ENCODE results near the gene SRGAP1. TPM values are rescaled to one million over a fixed set of nuclear protein-coding genes. Genes with fewer than 3 reads are reported as not detected.
"Not testable (repeated sequence)": the region's sequence is repeated elsewhere in the genome, so short reads cannot be mapped to it uniquely, and the experiment has no call there.

Gene SRGAP1
- polyA plus RNA-seq, 1 donor from 2014 or later: 4.8 TPM

DNA sequence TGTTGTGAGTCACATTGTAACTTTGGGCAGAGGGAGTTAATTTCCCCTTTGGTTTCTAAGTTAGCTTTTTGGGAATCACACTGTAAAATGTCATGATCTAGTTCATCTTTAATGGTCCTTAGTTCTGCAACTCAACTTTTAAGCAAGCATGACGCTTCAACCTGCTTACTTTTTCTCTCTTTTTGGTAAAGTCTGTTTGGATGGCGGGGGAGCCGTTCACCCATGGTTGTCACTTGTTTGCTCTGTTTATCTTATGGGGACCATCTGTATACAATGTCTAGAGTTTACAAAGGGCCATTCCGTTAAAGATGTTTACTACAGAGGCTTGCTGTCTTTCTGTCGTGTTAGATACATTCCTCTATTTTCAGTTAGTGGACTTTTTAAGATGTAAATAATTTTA lies 172.0 kb downstream of the SRGAP1 start:
- Histone ChIP-seq H3K9me3 (ENCODE audit: low read length) (no peaks in the 10 kb centered on the region), H3K4me3 (ENCODE audit: low read length) (no peak overlapping the region), H3F3A (ENCODE audit: insufficient read depth, low read length, poor library complexity, severe bottlenecking) (no peaks in the 10 kb centered on the region), H4K20me1 (ENCODE audit: insufficient read depth) (no peaks in the 10 kb centered on the region), H3K27me3 (ENCODE audit: insufficient read depth, low read depth, low read length) (no peaks in the 10 kb centered on the region), H2AFZ (ENCODE audit: low read depth, low read length) (no peak overlapping the region), H3K9me2 (ENCODE audit: insufficient read depth, low read length) (no peaks in the 10 kb centered on the region), H3K79me2 (replicated peaks; ENCODE audit: insufficient read depth, low read length) (no peaks in the 10 kb centered on the region), H3K4me2 (ENCODE audit: low read length) (no peak overlapping the region), H3K36me3 (ENCODE audit: insufficient read depth, low read length) (no peaks in the 10 kb centered on the region), H3K27ac (ENCODE audit: low read length) (no peak overlapping the region), H3K9ac (ENCODE audit: low read length) (no peak overlapping the region)
- TF ChIP-seq MXI1 (conservative IDR thresholded peaks at IDR 0.05; ENCODE audit: poor library complexity, severe bottlenecking) (no peak), RAD21 (conservative IDR thresholded peaks at IDR 0.05) (no peak), EP300 (conservative IDR thresholded peaks at IDR 0.05; ENCODE audit: poor library complexity, severe bottlenecking) (no peak), TAF1 (IDR thresholded peaks at IDR 0.05; ENCODE audit: low read depth) (no peak)

DNA sequence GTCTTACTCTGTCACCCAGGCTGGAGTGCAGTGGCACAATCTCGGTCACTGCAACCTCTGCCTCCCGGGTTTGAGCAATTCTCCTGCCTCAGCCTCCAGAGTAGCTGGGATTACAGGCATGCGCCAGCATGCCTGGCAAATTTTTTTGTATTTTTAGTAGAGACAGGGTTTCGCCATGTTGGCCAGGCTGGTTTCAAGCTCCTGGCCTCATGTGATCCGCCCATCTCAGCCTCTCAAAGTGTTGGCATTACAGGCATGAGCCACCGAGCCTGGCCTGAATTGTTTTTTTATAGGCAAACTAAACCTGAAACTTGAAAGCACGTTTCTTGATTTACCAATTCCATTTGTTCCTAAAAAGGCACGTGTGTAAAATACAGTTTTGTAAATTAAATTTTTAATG lies 173.6 kb downstream of the SRGAP1 start:
- H4K20me1 ChIP-seq (ENCODE audit: insufficient read depth); H3K9me2 ChIP-seq (ENCODE audit: insufficient read depth, low read length); H2AFZ ChIP-seq (ENCODE audit: low read depth, low read length); H3K4me3 ChIP-seq (ENCODE audit: low read length); H3K4me2 ChIP-seq (ENCODE audit: low read length); H3K9me3 ChIP-seq (ENCODE audit: low read length); H3K9ac ChIP-seq (ENCODE audit: low read length); H3K79me2 ChIP-seq (replicated peaks; ENCODE audit: insufficient read depth, low read length); H3K27me3 ChIP-seq (ENCODE audit: insufficient read depth, low read depth, low read length); H3K36me3 ChIP-seq (ENCODE audit: insufficient read depth, low read length); H3K27ac ChIP-seq (ENCODE audit: low read length); H3F3A ChIP-seq (ENCODE audit: insufficient read depth, low read length, poor library complexity, severe bottlenecking): not testable (repeated sequence)

DNA sequence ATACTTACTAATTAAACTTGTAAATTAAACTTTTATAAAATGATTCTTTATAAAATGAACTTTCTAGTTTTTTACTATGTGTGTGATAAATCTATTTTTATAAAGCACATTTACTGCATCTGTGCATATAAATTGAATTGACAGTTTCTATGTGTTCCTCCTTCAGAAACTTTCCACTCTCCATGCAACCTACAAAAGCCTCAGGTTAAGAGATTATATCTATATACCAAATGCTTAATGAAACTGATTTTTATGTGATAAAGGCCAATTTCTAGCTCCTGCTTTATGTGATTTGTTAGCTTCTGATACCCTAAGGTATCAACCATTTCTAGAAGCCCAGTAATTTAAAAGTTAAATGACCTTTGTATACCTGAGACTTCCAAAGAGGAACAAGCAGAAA lies 174.0 kb downstream of the SRGAP1 start:
- Histone ChIP-seq H3K27ac (ENCODE audit: low read length) (no peak overlapping the region), H3K4me2 (ENCODE audit: low read length) (no peak overlapping the region), H3F3A (ENCODE audit: insufficient read depth, low read length, poor library complexity, severe bottlenecking) (no peaks in the 10 kb centered on the region), H3K9ac (ENCODE audit: low read length) (no peak overlapping the region), H4K20me1 (ENCODE audit: insufficient read depth) (no peaks in the 10 kb centered on the region), H3K36me3 (ENCODE audit: insufficient read depth, low read length) (no peaks in the 10 kb centered on the region), H3K9me2 (ENCODE audit: insufficient read depth, low read length) (no peaks in the 10 kb centered on the region), H2AFZ (ENCODE audit: low read depth, low read length) (no peak overlapping the region), H3K9me3 (ENCODE audit: low read length) (no peaks in the 10 kb centered on the region), H3K4me3 (ENCODE audit: low read length) (no peak overlapping the region), H3K79me2 (replicated peaks; ENCODE audit: insufficient read depth, low read length) (no peaks in the 10 kb centered on the region), H3K27me3 (ENCODE audit: insufficient read depth, low read depth, low read length) (no peaks in the 10 kb centered on the region)
- TF ChIP-seq SMC3 (conservative IDR thresholded peaks at IDR 0.05; ENCODE audit: poor library complexity): no peak
- TF ChIP-seq, protein P1, sequence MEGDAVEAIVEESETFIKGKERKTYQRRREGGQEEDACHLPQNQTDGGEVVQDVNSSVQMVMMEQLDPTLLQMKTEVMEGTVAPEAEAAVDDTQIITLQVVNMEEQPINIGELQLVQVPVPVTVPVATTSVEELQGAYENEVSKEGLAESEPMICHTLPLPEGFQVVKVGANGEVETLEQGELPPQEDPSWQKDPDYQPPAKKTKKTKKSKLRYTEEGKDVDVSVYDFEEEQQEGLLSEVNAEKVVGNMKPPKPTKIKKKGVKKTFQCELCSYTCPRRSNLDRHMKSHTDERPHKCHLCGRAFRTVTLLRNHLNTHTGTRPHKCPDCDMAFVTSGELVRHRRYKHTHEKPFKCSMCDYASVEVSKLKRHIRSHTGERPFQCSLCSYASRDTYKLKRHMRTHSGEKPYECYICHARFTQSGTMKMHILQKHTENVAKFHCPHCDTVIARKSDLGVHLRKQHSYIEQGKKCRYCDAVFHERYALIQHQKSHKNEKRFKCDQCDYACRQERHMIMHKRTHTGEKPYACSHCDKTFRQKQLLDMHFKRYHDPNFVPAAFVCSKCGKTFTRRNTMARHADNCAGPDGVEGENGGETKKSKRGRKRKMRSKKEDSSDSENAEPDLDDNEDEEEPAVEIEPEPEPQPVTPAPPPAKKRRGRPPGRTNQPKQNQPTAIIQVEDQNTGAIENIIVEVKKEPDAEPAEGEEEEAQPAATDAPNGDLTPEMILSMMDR (IDR thresholded peaks at IDR 0.05; ENCODE audit: poor library complexity, severe bottlenecking): no peak
- no peak for TF ChIP-seq TAF1 (IDR thresholded peaks at IDR 0.05; ENCODE audit: low read depth)
- no peak for TF ChIP-seq POLR2AphosphoS5 (IDR thresholded peaks at IDR 0.05)
- TF ChIP-seq RAD21 (conservative IDR thresholded peaks at IDR 0.05): no peak
- TF ChIP-seq EP300 (conservative IDR thresholded peaks at IDR 0.05; ENCODE audit: poor library complexity, severe bottlenecking): no peak
- TF ChIP-seq MXI1 (conservative IDR thresholded peaks at IDR 0.05; ENCODE audit: poor library complexity, severe bottlenecking): no peak
- TF ChIP-seq EZH2 (IDR thresholded peaks at IDR 0.05; ENCODE audit: borderline replicate concordance, insufficient read depth, low read length, poor library complexity, severe bottlenecking): no peak
- TF ChIP-seq, protein P2, sequence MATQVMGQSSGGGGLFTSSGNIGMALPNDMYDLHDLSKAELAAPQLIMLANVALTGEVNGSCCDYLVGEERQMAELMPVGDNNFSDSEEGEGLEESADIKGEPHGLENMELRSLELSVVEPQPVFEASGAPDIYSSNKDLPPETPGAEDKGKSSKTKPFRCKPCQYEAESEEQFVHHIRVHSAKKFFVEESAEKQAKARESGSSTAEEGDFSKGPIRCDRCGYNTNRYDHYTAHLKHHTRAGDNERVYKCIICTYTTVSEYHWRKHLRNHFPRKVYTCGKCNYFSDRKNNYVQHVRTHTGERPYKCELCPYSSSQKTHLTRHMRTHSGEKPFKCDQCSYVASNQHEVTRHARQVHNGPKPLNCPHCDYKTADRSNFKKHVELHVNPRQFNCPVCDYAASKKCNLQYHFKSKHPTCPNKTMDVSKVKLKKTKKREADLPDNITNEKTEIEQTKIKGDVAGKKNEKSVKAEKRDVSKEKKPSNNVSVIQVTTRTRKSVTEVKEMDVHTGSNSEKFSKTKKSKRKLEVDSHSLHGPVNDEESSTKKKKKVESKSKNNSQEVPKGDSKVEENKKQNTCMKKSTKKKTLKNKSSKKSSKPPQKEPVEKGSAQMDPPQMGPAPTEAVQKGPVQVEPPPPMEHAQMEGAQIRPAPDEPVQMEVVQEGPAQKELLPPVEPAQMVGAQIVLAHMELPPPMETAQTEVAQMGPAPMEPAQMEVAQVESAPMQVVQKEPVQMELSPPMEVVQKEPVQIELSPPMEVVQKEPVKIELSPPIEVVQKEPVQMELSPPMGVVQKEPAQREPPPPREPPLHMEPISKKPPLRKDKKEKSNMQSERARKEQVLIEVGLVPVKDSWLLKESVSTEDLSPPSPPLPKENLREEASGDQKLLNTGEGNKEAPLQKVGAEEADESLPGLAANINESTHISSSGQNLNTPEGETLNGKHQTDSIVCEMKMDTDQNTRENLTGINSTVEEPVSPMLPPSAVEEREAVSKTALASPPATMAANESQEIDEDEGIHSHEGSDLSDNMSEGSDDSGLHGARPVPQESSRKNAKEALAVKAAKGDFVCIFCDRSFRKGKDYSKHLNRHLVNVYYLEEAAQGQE (IDR thresholded peaks at IDR 0.05; ENCODE audit: borderline replicate concordance): no peak

Measured in neural cell (in vitro differentiated cells).